Measurements from ENCODE around the gene ERVK3-1.
A peak's percentile ranks its signal among the peaks of the same experiment; 100 is the strongest.
"Not testable (repeated sequence)": the region's sequence is repeated elsewhere in the genome, so short reads cannot be mapped to it uniquely, and the experiment has no call there.

The ERVK3-1 gene

GRCh38 chr19:58305932-58306323 lies 751 bp downstream of the ERVK3-1 start:
- peaks cover 16% of the 10 kb centered on the region for H3K36me3 ChIP-seq (ENCODE audit: insufficient read depth, low read length)

GRCh38 chr19:58307736-58308135 lies 2.6 kb downstream of the ERVK3-1 start:
- H3K36me3 ChIP-seq (ENCODE audit: insufficient read depth, low read length) = peaks cover 30% of the 10 kb centered on the region
- no peak overlapping the region for H3K9ac ChIP-seq (ENCODE audit: low read length)
- no peaks in the 10 kb centered on the region for H3K27me3 ChIP-seq (ENCODE audit: control insufficient read depth in 1 of 2, insufficient read depth in 2 of 2, low read length in 2 of 2)
- no peak overlapping the region for H3K4me3 ChIP-seq (ENCODE audit: low read depth in 1 of 2, low read length in 2 of 2)
- no peak overlapping the region for H3K27ac ChIP-seq (ENCODE audit: low read depth, low read length)
- H3K4me1 ChIP-seq (ENCODE audit: insufficient read depth, low read length) = peaks cover 14% of the 10 kb centered on the region
- no peaks in the 10 kb centered on the region for H3K9me3 ChIP-seq (ENCODE audit: low read length)

More at GRCh38 chr19:58305932-58306323, 751 bp downstream of the ERVK3-1 start:
- Histone ChIP-seq H3K9me3 (ENCODE audit: low read length) (no peaks in the 10 kb centered on the region), H3K4me3 (ENCODE audit: low read depth in 1 of 2, low read length in 2 of 2) (peak overlapping the region; percentile 89 to 95), H3K9ac (ENCODE audit: low read length) (peak overlapping the region; percentile 68), H3K4me1 (ENCODE audit: insufficient read depth, low read length) (peaks cover 14% of the 10 kb centered on the region), H3K27ac (ENCODE audit: low read depth, low read length) (peak overlapping the region; percentile 72), H3K27me3 (ENCODE audit: control insufficient read depth in 1 of 2, insufficient read depth in 2 of 2, low read length in 2 of 2) (no peaks in the 10 kb centered on the region)

- H3K9me3 ChIP-seq (ENCODE audit: low read length); H3K4me3 ChIP-seq (ENCODE audit: low read depth in 1 of 2, low read length in 2 of 2): not testable (repeated sequence)
Observed at GRCh38 chr19:58310685-58311084, 5.5 kb downstream of the ERVK3-1 start.

GRCh38 chr19:58311345-58311865 lies 6.2 kb downstream of the ERVK3-1 start:
- Histone ChIP-seq H3K27ac (ENCODE audit: low read depth, low read length) (no peak overlapping the region), H3K27me3 (ENCODE audit: control insufficient read depth in 1 of 2, insufficient read depth in 2 of 2, low read length in 2 of 2) (no peaks in the 10 kb centered on the region), H3K9ac (ENCODE audit: low read length) (no peak overlapping the region), H3K4me1 (ENCODE audit: insufficient read depth, low read length) (peaks cover under 1% of the 10 kb centered on the region), H3K36me3 (ENCODE audit: insufficient read depth, low read length) (peaks cover 57% of the 10 kb centered on the region), H3K9me3 (ENCODE audit: low read length) (no peaks in the 10 kb centered on the region), H3K4me3 (ENCODE audit: low read depth in 1 of 2, low read length in 2 of 2) (no peak overlapping the region)

More at GRCh38 chr19:58310685-58311084, 5.5 kb downstream of the ERVK3-1 start:
- H3K27me3 ChIP-seq (ENCODE audit: control insufficient read depth in 1 of 2, insufficient read depth in 2 of 2, low read length in 2 of 2); H3K9ac ChIP-seq (ENCODE audit: low read length); H3K27ac ChIP-seq (ENCODE audit: low read depth, low read length); H3K4me1 ChIP-seq (ENCODE audit: insufficient read depth, low read length): not testable (repeated sequence)
- peaks cover 55% of the 10 kb centered on the region for H3K36me3 ChIP-seq (ENCODE audit: insufficient read depth, low read length)

- no peak overlapping the region for H3K27ac ChIP-seq (ENCODE audit: low read depth, low read length)
- peaks cover 57% of the 10 kb centered on the region for H3K36me3 ChIP-seq (ENCODE audit: insufficient read depth, low read length)
Observed at GRCh38 chr19:58315580-58315979, 10.4 kb downstream of the ERVK3-1 start.

GRCh38 chr19:58317476-58318072 lies 12.4 kb downstream of the ERVK3-1 start:
- Histone ChIP-seq H3K4me3 (ENCODE audit: low read depth in 1 of 2, low read length in 2 of 2) (no peak overlapping the region), H3K4me1 (ENCODE audit: insufficient read depth, low read length) (no peaks in the 10 kb centered on the region), H3K9me3 (ENCODE audit: low read length) (no peaks in the 10 kb centered on the region), H3K27ac (ENCODE audit: low read depth, low read length) (no peak overlapping the region), H3K36me3 (ENCODE audit: insufficient read depth, low read length) (peaks cover 42% of the 10 kb centered on the region), H3K9ac (ENCODE audit: low read length) (no peak overlapping the region), H3K27me3 (ENCODE audit: control insufficient read depth in 1 of 2, insufficient read depth in 2 of 2, low read length in 2 of 2) (no peaks in the 10 kb centered on the region)

More at GRCh38 chr19:58315580-58315979, 10.4 kb downstream of the ERVK3-1 start:
- Histone ChIP-seq H3K9me3 (ENCODE audit: low read length) (no peaks in the 10 kb centered on the region), H3K9ac (ENCODE audit: low read length) (no peak overlapping the region), H3K27me3 (ENCODE audit: control insufficient read depth in 1 of 2, insufficient read depth in 2 of 2, low read length in 2 of 2) (no peaks in the 10 kb centered on the region), H3K4me3 (ENCODE audit: low read depth in 1 of 2, low read length in 2 of 2) (no peak overlapping the region), H3K4me1 (ENCODE audit: insufficient read depth, low read length) (no peaks in the 10 kb centered on the region)

GRCh38 chr19:58318297-58318696 lies 13.1 kb downstream of the ERVK3-1 start:
- no peaks in the 10 kb centered on the region for H3K9me3 ChIP-seq (ENCODE audit: low read length)
- no peak overlapping the region for H3K4me3 ChIP-seq (ENCODE audit: low read depth in 1 of 2, low read length in 2 of 2)
- no peaks in the 10 kb centered on the region for H3K4me1 ChIP-seq (ENCODE audit: insufficient read depth, low read length)
- no peak overlapping the region for H3K27ac ChIP-seq (ENCODE audit: low read depth, low read length)
- no peaks in the 10 kb centered on the region for H3K27me3 ChIP-seq (ENCODE audit: control insufficient read depth in 1 of 2, insufficient read depth in 2 of 2, low read length in 2 of 2)
- peaks cover 36% of the 10 kb centered on the region for H3K36me3 ChIP-seq (ENCODE audit: insufficient read depth, low read length)
- H3K9ac ChIP-seq (ENCODE audit: low read length) = no peak overlapping the region

GRCh38 chr19:58319241-58319640 lies 14.1 kb downstream of the ERVK3-1 start:
- H3K9me3 ChIP-seq (ENCODE audit: low read length) = no peaks in the 10 kb centered on the region
- no peak overlapping the region for H3K4me3 ChIP-seq (ENCODE audit: low read depth in 1 of 2, low read length in 2 of 2)
- no peak overlapping the region for H3K9ac ChIP-seq (ENCODE audit: low read length)
- no peak overlapping the region for H3K27ac ChIP-seq (ENCODE audit: low read depth, low read length)
- H3K36me3 ChIP-seq (ENCODE audit: insufficient read depth, low read length) = peaks cover 28% of the 10 kb centered on the region
- H3K27me3 ChIP-seq (ENCODE audit: control insufficient read depth in 1 of 2, insufficient read depth in 2 of 2, low read length in 2 of 2) = no peaks in the 10 kb centered on the region
- no peaks in the 10 kb centered on the region for H3K4me1 ChIP-seq (ENCODE audit: insufficient read depth, low read length)

- Histone ChIP-seq H3K27ac (ENCODE audit: low read depth, low read length) (no peak overlapping the region), H3K27me3 (ENCODE audit: control insufficient read depth in 1 of 2, insufficient read depth in 2 of 2, low read length in 2 of 2) (no peaks in the 10 kb centered on the region), H3K9ac (ENCODE audit: low read length) (peak overlapping the region; percentile 72), H3K9me3 (ENCODE audit: low read length) (no peaks in the 10 kb centered on the region), H3K4me1 (ENCODE audit: insufficient read depth, low read length) (peaks cover 22% of the 10 kb centered on the region), H3K4me3 (ENCODE audit: low read depth in 1 of 2, low read length in 2 of 2) (peak overlapping the region; percentile 72 to 80), H3K36me3 (ENCODE audit: insufficient read depth, low read length) (no peaks in the 10 kb centered on the region)
Observed at GRCh38 chr19:58325311-58326022, 20.3 kb downstream of the ERVK3-1 start.

- Histone ChIP-seq H3K27me3 (ENCODE audit: control insufficient read depth in 1 of 2, insufficient read depth in 2 of 2, low read length in 2 of 2) (no peaks in the 10 kb centered on the region), H3K9ac (ENCODE audit: low read length) (peak overlapping the region; percentile 72), H3K4me1 (ENCODE audit: insufficient read depth, low read length) (peaks cover 22% of the 10 kb centered on the region)
Observed at GRCh38 chr19:58326501-58326913, 21.3 kb downstream of the ERVK3-1 start.

GRCh38 chr19:58326914-58327726 lies 21.9 kb downstream of the ERVK3-1 start, which contains the start of gene ZSCAN22:
Gene ZSCAN22 (plus strand): TSS chr19:58326994. CDS start chr19:58334803, 7,809 bp downstream.
- Histone ChIP-seq H3K27me3 (ENCODE audit: control insufficient read depth in 1 of 2, insufficient read depth in 2 of 2, low read length in 2 of 2) (no peaks in the 10 kb centered on the region), H3K36me3 (ENCODE audit: insufficient read depth, low read length) (no peaks in the 10 kb centered on the region), H3K27ac (ENCODE audit: low read depth, low read length) (peak within 1 kb of the TSS; percentile 89), H3K4me1 (ENCODE audit: insufficient read depth, low read length) (peaks cover 22% of the 10 kb centered on the region), H3K9ac (ENCODE audit: low read length) (peak within 1 kb of the TSS; percentile 72), H3K9me3 (ENCODE audit: low read length) (no peaks in the 10 kb centered on the region), H3K4me3 (ENCODE audit: low read depth in 1 of 2, low read length in 2 of 2) (peak within 1 kb of the TSS; percentile 72 to 80)

More at GRCh38 chr19:58326501-58326913, 21.3 kb downstream of the ERVK3-1 start:
- Histone ChIP-seq H3K27ac (ENCODE audit: low read depth, low read length) (peak overlapping the region; percentile 89), H3K4me3 (ENCODE audit: low read depth in 1 of 2, low read length in 2 of 2) (peak overlapping the region; percentile 72 to 80), H3K36me3 (ENCODE audit: insufficient read depth, low read length) (no peaks in the 10 kb centered on the region), H3K9me3 (ENCODE audit: low read length) (no peaks in the 10 kb centered on the region)
